ENCODE data around the gene NOS1AP.

Gene NOS1AP

GRCh38 chr1:162303004-162303344 lies 233.5 kb downstream of the NOS1AP start:
- 0 out of 2 replicates have a peak, but pooled peaks cover 6% of the 10 kb centered on the region for H3K4me1 ChIP-seq
- H3K9ac ChIP-seq: no peak overlapping the region
- no peak overlapping the region for H3K4me3 ChIP-seq
- no peaks in the 10 kb centered on the region for H3K36me3 ChIP-seq
- no peak for TF ChIP-seq Cebpa-rat (IDR thresholded peaks at IDR 0.05)
- no peaks in the 10 kb centered on the region for H4K20me1 ChIP-seq
- H3K9me3 ChIP-seq: peaks cover 2% of the 10 kb centered on the region; the same call in 1 of the 2 replicates
- H3K4me2 ChIP-seq: no peak overlapping the region
- no peak overlapping the region for H3K27ac ChIP-seq
- H3K27me3 ChIP-seq: no peaks in the 10 kb centered on the region

DNA sequence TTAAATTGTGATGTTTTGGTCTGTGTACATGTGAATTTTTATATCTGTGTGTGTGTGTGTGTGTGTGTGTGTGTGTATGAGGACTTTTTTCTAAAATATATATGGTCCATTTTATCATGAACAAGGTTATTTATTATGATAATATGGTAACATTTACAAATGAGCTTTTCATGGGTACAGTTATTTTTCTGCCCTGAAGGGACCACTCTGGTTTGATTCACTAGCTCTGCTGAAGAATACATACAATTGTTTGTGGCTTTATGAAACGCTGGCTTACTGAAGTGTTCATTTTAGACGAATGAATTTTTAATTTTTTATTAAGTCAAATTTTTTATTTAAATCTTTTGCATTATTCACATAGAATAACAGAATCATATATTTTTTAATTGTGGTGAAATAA lies 235.2 kb downstream of the NOS1AP start:
- no peaks in the 10 kb centered on the region for H4K20me1 ChIP-seq
- H3K27ac ChIP-seq: no peak overlapping the region
- H3K36me3 ChIP-seq: no peaks in the 10 kb centered on the region
- H3K9me3 ChIP-seq: peaks cover 7% of the 10 kb centered on the region; the same call in 1 of the 2 replicates
- no peak overlapping the region for H3K4me3 ChIP-seq
- no peak overlapping the region for H3K4me2 ChIP-seq
- 0 out of 2 replicates have a peak, but pooled peaks cover 6% of the 10 kb centered on the region for H3K4me1 ChIP-seq
- H3K9ac ChIP-seq: no peak overlapping the region
- no peak for TF ChIP-seq Cebpa-rat (IDR thresholded peaks at IDR 0.05)
- H3K27me3 ChIP-seq: no peaks in the 10 kb centered on the region

- no peaks in the 10 kb centered on the region for H3K36me3 ChIP-seq
- H3K9ac ChIP-seq: no peak overlapping the region
- peaks cover 7% of the 10 kb centered on the region; the same call in 1 of the 2 replicates for H3K9me3 ChIP-seq
- no peak overlapping the region for H3K27ac ChIP-seq
- H3K4me3 ChIP-seq: no peak overlapping the region
- H4K20me1 ChIP-seq: no peaks in the 10 kb centered on the region
- H3K4me1 ChIP-seq: 0 out of 2 replicates have a peak, but pooled peaks cover under 1% of the 10 kb centered on the region
- H3K4me2 ChIP-seq: no peak overlapping the region
- no peaks in the 10 kb centered on the region for H3K27me3 ChIP-seq
- no peak for TF ChIP-seq Cebpa-rat (IDR thresholded peaks at IDR 0.05)
Observed at GRCh38 chr1:162305969-162306368, 236.5 kb downstream of the NOS1AP start.

DNA sequence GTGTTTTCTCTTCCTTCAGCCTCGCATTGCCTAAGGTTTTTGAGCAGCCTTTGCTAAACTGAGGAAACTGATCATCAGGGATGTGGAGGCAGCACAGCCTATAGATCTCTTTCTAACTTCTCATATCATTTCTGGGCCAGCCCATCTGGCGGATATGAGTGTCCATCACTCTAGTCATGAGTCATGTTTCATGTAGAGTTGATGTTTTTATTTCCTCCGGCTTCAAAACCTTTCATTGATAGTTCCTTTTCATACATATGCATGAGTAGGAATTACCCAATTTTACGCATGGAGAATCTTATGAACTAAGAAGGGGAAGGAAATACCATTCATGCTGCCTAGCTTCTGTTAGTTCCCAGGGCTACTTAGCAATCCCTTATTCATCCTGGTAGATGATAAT lies 240.8 kb downstream of the NOS1AP start:
- peaks cover 7% of the 10 kb centered on the region; the same call in 1 of the 2 replicates for H3K9me3 ChIP-seq
- no peaks in the 10 kb centered on the region for H3K27me3 ChIP-seq
- no peak for TF ChIP-seq Cebpa-rat (IDR thresholded peaks at IDR 0.05)
- no peaks in the 10 kb centered on the region for H4K20me1 ChIP-seq
- no peak overlapping the region for H3K4me2 ChIP-seq
- H3K4me1 ChIP-seq: no peaks in the 10 kb centered on the region
- H3K27ac ChIP-seq: no peak overlapping the region
- H3K9ac ChIP-seq: no peak overlapping the region
- H3K4me3 ChIP-seq: no peak overlapping the region
- no peaks in the 10 kb centered on the region for H3K36me3 ChIP-seq

DNA sequence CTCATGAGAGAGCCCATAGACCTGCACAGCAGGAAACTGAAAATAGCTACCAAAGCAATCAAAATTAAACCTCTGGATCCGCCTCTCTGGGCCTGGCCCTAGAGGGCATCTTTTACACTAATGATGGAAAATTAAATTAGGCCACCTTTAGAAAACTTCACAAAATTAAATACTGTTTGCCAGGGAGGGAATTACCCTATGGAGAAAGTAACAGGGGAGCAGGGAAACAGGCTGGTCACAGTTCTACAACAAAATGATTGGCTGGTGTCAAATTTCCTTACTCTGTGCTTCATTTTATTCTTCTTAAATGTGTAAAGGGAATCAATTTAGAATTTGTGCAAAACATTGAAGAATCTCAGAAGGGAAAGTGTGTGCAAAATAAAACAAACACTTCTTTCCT lies 244.7 kb downstream of the NOS1AP start:
- Histone ChIP-seq H3K9me3 (no peaks in the 10 kb centered on the region), H4K20me1 (no peaks in the 10 kb centered on the region), H3K9ac (no peak overlapping the region), H3K4me1 (no peaks in the 10 kb centered on the region), H3K27me3 (no peaks in the 10 kb centered on the region), H3K4me2 (no peak overlapping the region), H3K4me3 (no peak overlapping the region), H3K36me3 (no peaks in the 10 kb centered on the region), H3K27ac (no peak overlapping the region)
- TF ChIP-seq Cebpa-rat (IDR thresholded peaks at IDR 0.05): no peak

GRCh38 chr1:162315673-162316072 lies 246.2 kb downstream of the NOS1AP start:
- H3K4me1 ChIP-seq: no peaks in the 10 kb centered on the region
- no peak overlapping the region for H3K4me3 ChIP-seq
- H3K36me3 ChIP-seq: no peaks in the 10 kb centered on the region

GRCh38 chr1:162316187-162316586 lies 246.7 kb downstream of the NOS1AP start:
- no peak overlapping the region for H3K4me2 ChIP-seq
- no peak overlapping the region for H3K4me3 ChIP-seq
- no peaks in the 10 kb centered on the region for H3K27me3 ChIP-seq
- H3K9me3 ChIP-seq: no peaks in the 10 kb centered on the region
- H3K27ac ChIP-seq: no peak overlapping the region
- H4K20me1 ChIP-seq: no peaks in the 10 kb centered on the region
- TF ChIP-seq Cebpa-rat (IDR thresholded peaks at IDR 0.05): no peak
- H3K9ac ChIP-seq: no peak overlapping the region
- H3K36me3 ChIP-seq: no peaks in the 10 kb centered on the region
- H3K4me1 ChIP-seq: no peaks in the 10 kb centered on the region

More at GRCh38 chr1:162315673-162316072, 246.2 kb downstream of the NOS1AP start:
- Histone ChIP-seq H3K9ac (no peak overlapping the region), H3K27me3 (no peaks in the 10 kb centered on the region), H4K20me1 (no peaks in the 10 kb centered on the region), H3K4me2 (no peak overlapping the region), H3K9me3 (no peaks in the 10 kb centered on the region), H3K27ac (no peak overlapping the region)
- TF ChIP-seq Cebpa-rat (IDR thresholded peaks at IDR 0.05): no peak

GRCh38 chr1:162317621-162318020 lies 248.1 kb downstream of the NOS1AP start:
- H3K4me3 ChIP-seq: no peak overlapping the region
- H3K9ac ChIP-seq: no peak overlapping the region
- TF ChIP-seq Cebpa-rat (IDR thresholded peaks at IDR 0.05): no peak
- H3K4me2 ChIP-seq: no peak overlapping the region
- no peaks in the 10 kb centered on the region for H3K9me3 ChIP-seq
- no peaks in the 10 kb centered on the region for H3K27me3 ChIP-seq
- H3K27ac ChIP-seq: no peak overlapping the region
- no peaks in the 10 kb centered on the region for H3K4me1 ChIP-seq
- no peaks in the 10 kb centered on the region for H4K20me1 ChIP-seq
- H3K36me3 ChIP-seq: no peaks in the 10 kb centered on the region

DNA sequence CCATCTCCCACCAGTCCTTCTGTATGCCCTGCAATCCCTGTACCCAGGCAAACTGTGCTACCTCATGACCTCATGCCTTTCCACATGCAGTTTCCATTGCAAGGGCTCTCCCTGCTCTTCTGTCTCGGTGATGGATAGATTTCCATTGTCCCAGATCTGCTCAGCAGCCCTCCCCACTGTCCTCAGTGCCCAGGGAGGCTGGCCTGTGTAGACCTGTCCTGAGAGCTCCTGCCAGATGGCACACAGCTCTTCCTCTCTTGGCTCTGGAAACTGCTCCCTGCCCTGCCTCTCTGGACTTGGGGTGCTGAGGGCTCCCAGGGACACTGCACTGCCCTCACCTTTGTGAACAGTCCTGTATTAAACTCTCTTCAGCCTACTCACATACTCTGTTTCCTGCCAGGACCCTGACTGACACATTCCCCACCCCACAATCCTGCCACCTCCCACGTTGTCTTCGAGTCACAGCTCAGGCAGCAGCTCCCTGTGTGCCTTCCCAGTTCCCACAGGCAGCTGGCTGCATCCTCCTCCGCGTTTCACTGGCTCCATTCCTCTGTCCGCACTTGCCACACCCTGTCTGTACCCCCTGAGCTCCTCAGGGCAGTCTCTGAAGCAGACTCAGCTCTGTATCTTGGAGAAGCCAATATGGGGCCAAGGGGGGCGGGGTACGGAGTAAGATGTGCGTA lies 250.1 kb downstream of the NOS1AP start:
- Histone ChIP-seq H3K4me1 (no peaks in the 10 kb centered on the region), H3K4me2 (no peak overlapping the region), H3K9me3 (no peaks in the 10 kb centered on the region), H3K27me3 (no peaks in the 10 kb centered on the region), H3K36me3 (no peaks in the 10 kb centered on the region), H3K4me3 (no peak overlapping the region), H3K27ac (no peak overlapping the region), H4K20me1 (no peaks in the 10 kb centered on the region), H3K9ac (no peak overlapping the region)
- TF ChIP-seq Cebpa-rat (IDR thresholded peaks at IDR 0.05): no peak

DNA sequence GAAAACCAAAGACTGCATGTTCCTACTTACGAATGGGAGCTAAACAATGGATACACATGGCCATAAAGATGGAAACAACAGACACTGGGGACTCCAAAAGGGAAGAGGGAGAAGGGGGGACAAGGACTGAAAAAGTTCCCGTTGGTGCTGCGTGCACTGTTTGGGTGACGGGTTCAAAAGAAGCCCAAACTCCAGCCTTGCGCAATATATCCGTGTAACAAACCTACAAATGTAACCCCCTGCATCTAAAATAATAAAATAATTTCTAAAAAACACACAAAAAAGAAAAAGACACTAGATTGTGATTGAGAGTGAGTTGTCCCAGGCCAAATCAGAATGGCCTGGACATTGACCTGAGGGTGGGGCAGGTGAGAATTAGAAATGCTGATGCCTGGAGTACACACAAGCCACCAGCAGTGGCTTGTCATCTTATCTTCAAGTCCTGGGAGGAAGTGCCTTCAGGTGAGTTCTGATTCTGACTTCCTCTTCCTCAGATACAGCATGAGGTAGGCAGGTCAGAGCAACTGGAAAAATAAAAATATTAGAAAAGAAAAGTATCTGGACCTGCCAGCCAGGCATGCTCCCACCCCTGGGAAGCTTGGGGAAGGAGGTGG lies 252.4 kb downstream of the NOS1AP start:
- Histone ChIP-seq H3K4me3 (no peak overlapping the region), H3K4me1 (no peaks in the 10 kb centered on the region), H3K36me3 (no peaks in the 10 kb centered on the region), H3K27ac (no peak overlapping the region), H3K9ac (no peak overlapping the region), H3K4me2 (no peak overlapping the region), H3K27me3 (no peaks in the 10 kb centered on the region), H3K9me3 (no peaks in the 10 kb centered on the region), H4K20me1 (no peaks in the 10 kb centered on the region)
- peak; percentile 56; the same call in 1 of the 2 replicates for TF ChIP-seq Cebpa-rat (IDR thresholded peaks at IDR 0.05)
